Activated CD8-positive, alpha-beta memory T cell treated with anti-CD3 and anti-CD28 coated beads for 36 hours (primary cell): Measurements from ENCODE around the gene SULF2. TPM values are rescaled to one million over a fixed set of nuclear protein-coding genes. Genes with fewer than 3 reads are reported as not detected.
"Not testable (repeated sequence)": the region's sequence is repeated elsewhere in the genome, so short reads cannot be mapped to it uniquely, and the experiment has no call there.

Source experiments
- CTCF ChIA-PET: fragments of 350-600 bp; sonication (Branson Sonifier 250); formaldehyde crosslinking; loops from one replicate; lab custom pipeline; 2021; ENCODE audit warnings: antibody characterized with exemption; lab: Charles Lee
- POLR2A ChIA-PET: fragments of 350-600 bp; sonication (Branson Sonifier 250); formaldehyde crosslinking; loops from one replicate; lab custom pipeline; 2021; ENCODE audit warnings: antibody characterized with exemption; lab: Charles Lee
- total RNA-seq, 2 experiments: library from RNA; stranded (reverse); gene quantifications; one replicate each; pipeline ENCODE4 v1.2.3, GENCODE V29; 2021

Gene SULF2
- total RNA-seq, 2 experiments from 2014 or later, result 0.78 to 1.5 TPM

GRCh38 chr20:47809161-47809960, 24.1 kb upstream of the SULF2 start:
- CTCF ChIA-PET, result no interaction called here

GRCh38 chr20:47805951-47806350, 20.7 kb upstream of the SULF2 start:
- ChIA-PET POLR2A (no interaction called here), CTCF (no interaction called here)

More at GRCh38 chr20:47809161-47809960, 24.1 kb upstream of the SULF2 start:
- POLR2A ChIA-PET, result no interaction called here

GRCh38 chr20:47804972-47805371, 19.7 kb upstream of the SULF2 start:
- CTCF ChIA-PET, POLR2A ChIA-PET: not testable (repeated sequence)

- CTCF ChIA-PET, POLR2A ChIA-PET: not testable (repeated sequence)
Measured at GRCh38 chr20:47804224-47804825, 19.0 kb upstream of the SULF2 start.

GRCh38 chr20:47802975-47803374, 17.7 kb upstream of the SULF2 start:
- ChIA-PET CTCF (no interaction called here), POLR2A (interaction anchor here (0.6 kb wide), 1 partner anchor 153 kb away, joined by 4 read pairs; no protein-coding TSS in a partner anchor)

GRCh38 chr20:47802226-47802920, 17.1 kb upstream of the SULF2 start:
- ChIA-PET POLR2A (no interaction called here), CTCF (no interaction called here)

GRCh38 chr20:47801759-47802158, 16.5 kb upstream of the SULF2 start:
- POLR2A ChIA-PET, result no interaction called here

GRCh38 chr20:47801079-47801478, 15.8 kb upstream of the SULF2 start:
- CTCF ChIA-PET, result no interaction called here
- POLR2A ChIA-PET, result no interaction called here

More at GRCh38 chr20:47801759-47802158, 16.5 kb upstream of the SULF2 start:
- CTCF ChIA-PET, result no interaction called here

GRCh38 chr20:47800623-47801022, 15.3 kb upstream of the SULF2 start:
- ChIA-PET POLR2A (no interaction called here), CTCF (no interaction called here)

GRCh38 chr20:47799116-47799715, 13.9 kb upstream of the SULF2 start:
- CTCF ChIA-PET, result no interaction called here
- POLR2A ChIA-PET, result no interaction called here

- POLR2A ChIA-PET, result no interaction called here
Measured at GRCh38 chr20:47796971-47797370, 11.7 kb upstream of the SULF2 start.

GRCh38 chr20:47795214-47795907, 10.1 kb upstream of the SULF2 start:
- ChIA-PET CTCF (no interaction called here), POLR2A (no interaction called here)

More at GRCh38 chr20:47796971-47797370, 11.7 kb upstream of the SULF2 start:
- CTCF ChIA-PET, result no interaction called here

GRCh38 chr20:47794264-47794663, 9.0 kb upstream of the SULF2 start:
- CTCF ChIA-PET, POLR2A ChIA-PET: not testable (repeated sequence)

- CTCF ChIA-PET, result no interaction called here
- POLR2A ChIA-PET, result no interaction called here
Measured at GRCh38 chr20:47792021-47792618, 6.8 kb upstream of the SULF2 start.

GRCh38 chr20:47791084-47791599, 5.9 kb upstream of the SULF2 start:
- ChIA-PET CTCF (no interaction called here), POLR2A (no interaction called here)

GRCh38 chr20:47790580-47790965, 5.3 kb upstream of the SULF2 start:
- ChIA-PET POLR2A (no interaction called here), CTCF (no interaction called here)

GRCh38 chr20:47789764-47790579, 4.7 kb upstream of the SULF2 start:
- ChIA-PET POLR2A (no interaction called here), CTCF (no interaction called here)
